GM18498 (cell line): ENCODE data around the gene OR6C65.
"Not testable (repeated sequence)": the region's sequence is repeated elsewhere in the genome, so short reads cannot be mapped to it uniquely, and the experiment has no call there.

ENCODE experiments used
- ATAC-seq: cut with Tn5 transposase; IDR thresholded peaks from one replicate; pipeline ENCODE4 v1.9.1; 2021; ENCODE audit warnings: mild to moderate bottlenecking, moderate library complexity; ENCODE audit not compliant: unreplicated experiment

OR6C65 gene

DNA sequence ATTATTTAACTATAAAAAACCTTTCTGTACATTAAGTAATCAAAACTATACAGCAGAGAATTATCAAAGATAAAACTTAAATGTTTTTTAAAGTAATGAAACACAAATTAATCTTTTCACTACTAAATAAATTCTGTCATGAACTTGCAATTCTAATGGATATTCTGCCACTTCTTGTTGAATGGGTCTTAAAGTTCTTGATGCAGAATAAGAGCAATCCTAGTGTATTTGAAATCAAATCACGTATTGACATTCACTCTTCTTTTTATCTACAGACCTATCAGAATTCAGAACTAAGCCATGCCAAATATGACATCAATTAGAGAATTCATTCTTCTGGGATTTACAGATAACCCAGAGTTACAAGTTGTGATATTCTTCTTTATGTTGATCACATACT is at the start of gene OR6C65:
OR6C65 (plus strand) TSS at position 301 of the 400 bp plus-strand sequence; CDS start at position 301, 0 bp downstream.
- ATAC-seq, result no peak

- ATAC-seq, result not testable (repeated sequence)
These were observed 45.0 kb upstream of the OR6C65 start for GRCh38 chr12:55355338-55355737.

GRCh38 chr12:55362675-55363074 is 37.7 kb upstream of the OR6C65 start, which contains the start of gene OR6C75:
Gene OR6C75 (plus strand): TSS chr12:55362975. CDS start chr12:55365111, 2,136 bp downstream.
- no peak for ATAC-seq

GRCh38 chr12:55365086-55365485 is 35.2 kb upstream of the OR6C65 start:
- ATAC-seq, result no peak

DNA sequence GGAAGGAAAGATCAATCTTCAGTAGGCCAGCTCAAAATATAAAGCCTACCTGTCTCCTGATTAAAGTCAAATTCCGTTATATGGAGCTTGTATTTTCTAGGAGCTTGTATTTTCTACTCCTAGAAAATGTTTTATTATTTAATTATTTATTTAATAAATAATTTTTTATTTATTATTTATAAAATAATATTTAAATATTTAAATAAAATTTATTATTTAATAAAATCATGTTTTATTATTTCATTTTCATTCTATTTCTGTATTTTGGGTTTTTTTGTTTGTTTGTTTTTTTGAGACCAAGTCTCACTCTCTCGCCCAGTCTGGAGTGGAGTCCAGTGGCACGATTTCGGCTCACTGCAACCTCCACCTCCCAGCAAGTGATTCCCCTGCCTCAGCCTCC is 27.8 kb upstream of the OR6C65 start:
- ATAC-seq, result no peak

DNA sequence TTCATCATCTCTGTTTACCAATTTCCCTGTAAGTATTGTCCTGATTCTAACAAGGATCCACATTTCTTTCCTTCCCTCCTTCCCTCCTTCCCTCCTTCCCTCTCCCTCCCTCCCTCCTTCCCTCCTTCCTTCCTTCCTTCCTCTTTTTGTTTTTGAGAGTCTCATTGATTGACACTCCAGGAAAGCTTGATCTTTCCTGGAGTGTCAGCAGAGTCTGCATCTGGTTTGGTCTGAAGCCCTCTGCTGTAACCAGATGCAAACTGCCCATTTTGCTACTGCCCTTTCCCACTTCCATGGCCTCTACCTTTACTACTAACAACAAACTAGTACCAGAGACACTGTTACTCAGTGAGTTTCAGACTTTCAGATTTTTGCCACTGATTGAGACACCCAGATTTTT is 14.4 kb upstream of the OR6C65 start:
- no peak for ATAC-seq

DNA sequence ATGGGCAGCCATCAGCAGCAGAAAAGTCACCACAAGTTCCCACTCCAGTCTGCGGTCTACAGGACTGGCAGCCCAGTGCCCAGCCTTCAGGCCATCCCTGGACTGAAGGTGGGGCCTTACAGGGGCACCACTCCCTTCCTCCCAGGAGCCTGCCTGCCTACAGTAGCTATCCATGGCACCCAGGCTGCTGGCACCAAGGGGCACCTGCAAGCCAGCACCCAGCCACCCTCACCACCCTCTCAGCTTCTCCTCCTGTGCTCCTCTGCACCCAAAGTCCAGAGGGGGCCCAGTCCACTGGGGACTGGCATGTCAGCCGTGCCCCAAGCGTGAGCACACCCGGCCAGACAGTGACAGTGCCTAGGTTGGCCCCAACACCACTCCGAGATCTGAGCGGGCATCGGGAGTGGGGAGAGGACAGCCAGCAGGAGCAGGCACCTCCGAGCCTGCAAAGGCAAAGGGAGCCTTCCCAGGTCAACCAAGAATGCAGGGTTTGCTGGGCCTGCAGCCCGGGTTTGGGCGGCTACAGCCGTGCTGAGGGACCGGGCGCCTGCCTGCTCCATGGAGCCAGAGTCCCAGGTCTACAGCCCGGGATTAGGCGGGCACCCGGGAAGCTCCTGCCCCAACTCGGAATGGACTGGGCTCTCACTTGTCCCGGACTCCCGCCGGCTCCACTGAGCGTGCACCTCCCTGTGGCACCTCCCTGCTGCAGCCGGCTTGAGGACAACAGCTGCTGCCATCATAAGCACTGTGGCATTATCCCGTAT is 8.1 kb upstream of the OR6C65 start:
- no peak for ATAC-seq

DNA sequence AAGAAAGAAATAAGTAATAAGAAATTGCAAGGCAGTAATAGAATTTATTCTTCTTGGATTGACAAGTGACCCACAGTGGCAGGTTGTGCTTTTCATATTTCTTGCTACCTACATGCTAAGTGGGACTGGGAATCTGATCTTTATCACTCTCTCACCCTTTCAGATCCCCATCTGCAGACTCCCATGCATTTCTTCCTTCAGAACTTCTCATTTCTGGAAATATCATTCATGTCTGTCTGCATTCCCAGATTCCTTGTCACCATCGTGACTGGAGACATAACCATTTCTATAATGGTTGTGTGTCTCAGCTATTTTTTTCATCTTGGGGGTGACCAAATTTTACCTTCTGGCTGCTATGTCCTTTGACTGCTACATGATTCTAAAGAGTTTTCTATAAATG is 4.0 kb upstream of the OR6C65 start:
- ATAC-seq, result no peak

DNA sequence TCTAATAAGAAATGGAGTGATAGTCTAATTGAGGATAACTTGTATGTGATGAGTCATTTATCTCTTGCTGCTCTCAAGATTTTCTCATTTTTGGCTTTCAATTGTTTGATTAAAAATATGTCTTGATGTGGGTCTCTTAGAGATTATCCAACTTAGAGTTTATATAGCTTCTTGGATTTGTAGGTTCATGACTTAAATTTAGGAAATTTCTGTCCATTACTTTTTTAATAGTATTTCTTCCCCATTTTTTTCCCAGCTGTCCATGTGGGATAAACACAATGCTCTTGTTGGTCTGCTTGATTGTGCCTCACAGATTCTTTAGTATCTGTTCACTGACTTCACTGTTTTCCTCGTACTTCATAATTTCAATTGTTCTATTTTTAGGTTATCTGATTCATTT is 7.5 kb downstream of the OR6C65 start:
- no peak for ATAC-seq

DNA sequence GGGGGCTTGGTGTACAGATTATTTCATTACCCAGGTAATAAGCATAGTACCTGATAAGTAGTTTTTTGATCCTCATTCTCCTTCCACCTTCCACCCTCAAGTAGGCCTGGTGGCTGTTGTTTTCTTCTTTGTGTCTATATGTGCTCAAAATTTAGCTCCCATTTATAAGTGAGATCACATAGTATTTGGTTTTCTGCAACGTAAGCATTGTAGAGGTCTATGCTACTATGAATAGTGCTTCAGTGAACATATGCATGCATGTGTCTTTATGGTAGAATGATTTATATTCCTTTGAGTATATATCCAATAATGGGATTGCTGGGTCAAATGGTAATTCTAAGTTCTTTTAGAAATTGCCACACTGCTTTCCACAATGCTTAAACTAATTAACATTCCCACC is 8.8 kb downstream of the OR6C65 start:
- not testable (repeated sequence) for ATAC-seq

GRCh38 chr12:55412138-55412537 is 11.8 kb downstream of the OR6C65 start:
- ATAC-seq, result not testable (repeated sequence)

GRCh38 chr12:55413498-55414388 is 13.4 kb downstream of the OR6C65 start:
- ATAC-seq, result not testable (repeated sequence)

DNA sequence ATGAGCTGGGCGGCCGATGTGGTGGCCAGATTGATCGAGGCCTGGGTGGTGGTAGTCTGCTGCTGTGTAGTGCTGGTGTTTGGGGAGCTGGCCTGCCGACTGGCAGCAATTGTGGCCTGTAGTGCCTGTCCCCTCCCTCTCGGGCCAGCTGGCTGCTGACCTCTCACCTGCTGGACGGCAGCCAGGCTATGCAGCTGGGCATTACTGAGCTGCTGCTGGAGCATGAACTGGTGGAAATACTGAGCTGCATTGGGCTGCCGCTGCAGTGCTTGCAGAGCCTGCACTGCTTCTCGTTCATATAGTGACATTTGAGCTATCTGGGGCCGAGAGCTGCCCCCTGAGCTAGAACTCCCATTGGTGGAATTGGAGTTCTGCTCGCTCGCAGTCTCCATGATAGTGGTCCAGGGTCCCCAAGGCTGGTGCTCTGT is 14.1 kb downstream of the OR6C65 start:
- ATAC-seq, result not testable (repeated sequence)

GRCh38 chr12:55414889-55415288 is 14.6 kb downstream of the OR6C65 start:
- not testable (repeated sequence) for ATAC-seq

DNA sequence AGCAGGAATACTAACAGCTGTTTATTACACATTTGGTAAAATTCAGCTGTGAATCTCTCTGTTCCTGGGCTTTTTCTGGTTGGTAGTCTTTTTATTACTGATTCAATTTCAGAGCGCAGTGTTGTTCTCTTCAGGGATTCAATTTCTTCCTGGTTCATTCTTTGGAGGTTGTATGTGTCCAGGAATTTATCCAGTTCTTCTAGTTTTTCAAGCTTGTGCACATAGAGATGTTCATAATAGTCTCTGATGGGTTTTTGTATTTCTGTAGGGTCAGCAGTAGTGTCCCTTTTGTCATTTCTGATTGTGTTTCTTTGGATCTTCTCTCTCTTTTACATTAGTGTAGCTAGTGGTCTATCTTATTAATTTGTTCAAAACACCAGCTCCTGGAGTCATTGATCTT is 16.6 kb downstream of the OR6C65 start:
- ATAC-seq, result no peak

DNA sequence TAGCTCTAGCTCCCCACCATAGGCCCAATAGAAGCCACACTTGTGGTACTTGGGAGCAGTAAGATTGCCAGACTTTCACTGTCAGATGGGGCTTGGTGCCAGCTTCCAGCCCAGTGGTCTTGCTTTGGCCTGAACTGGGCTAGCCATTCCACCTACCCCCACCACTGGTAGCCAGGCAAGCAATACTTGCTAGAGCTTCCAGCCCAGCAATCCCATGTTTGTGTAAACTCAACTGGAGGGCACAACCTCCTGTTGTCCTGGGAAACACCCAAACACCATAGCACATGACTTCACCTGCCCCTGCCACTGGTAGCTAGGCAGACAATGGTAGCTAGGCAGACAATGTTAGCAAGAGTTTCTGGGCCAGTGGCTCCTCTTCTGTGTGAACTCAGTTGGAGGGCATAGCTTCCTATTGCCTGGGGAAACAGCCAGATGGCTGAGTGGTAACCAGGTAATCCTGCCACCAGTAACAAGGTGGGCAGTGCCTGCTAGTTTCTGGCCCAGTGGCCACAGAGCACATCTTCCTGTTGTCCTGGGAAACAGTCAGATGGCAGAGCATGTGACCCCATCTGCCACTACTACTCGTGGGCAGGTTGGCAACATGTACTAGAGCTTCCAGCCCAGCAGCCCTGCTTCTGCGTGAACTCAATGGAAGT is 20.1 kb downstream of the OR6C65 start:
- no peak for ATAC-seq

DNA sequence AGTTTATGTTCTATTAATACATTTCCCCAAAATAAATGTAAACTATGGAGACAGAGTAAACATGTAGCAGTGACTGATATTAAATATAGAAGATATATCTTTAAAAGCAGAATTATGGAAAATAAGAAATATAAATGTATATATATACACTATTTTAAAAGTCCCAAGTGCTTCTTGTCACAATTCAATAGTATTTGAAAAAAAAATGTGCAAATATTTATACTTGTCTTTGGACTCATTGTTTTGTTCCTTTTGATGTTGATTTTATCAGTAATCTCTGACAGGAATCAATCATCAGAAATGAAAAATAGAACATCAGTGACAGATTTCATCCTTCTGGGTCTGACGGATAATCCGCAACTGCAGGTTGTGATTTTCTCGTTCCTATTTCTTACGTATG is 25.6 kb downstream of the OR6C65 start, which contains the start of gene OR6C76:
OR6C76 (plus strand) TSS at position 301 of the 400 bp plus-strand sequence; CDS start at position 301, 0 bp downstream.
- ATAC-seq, result no peak

GRCh38 chr12:55428331-55429243 is 28.3 kb downstream of the OR6C65 start:
- no peak for ATAC-seq

DNA sequence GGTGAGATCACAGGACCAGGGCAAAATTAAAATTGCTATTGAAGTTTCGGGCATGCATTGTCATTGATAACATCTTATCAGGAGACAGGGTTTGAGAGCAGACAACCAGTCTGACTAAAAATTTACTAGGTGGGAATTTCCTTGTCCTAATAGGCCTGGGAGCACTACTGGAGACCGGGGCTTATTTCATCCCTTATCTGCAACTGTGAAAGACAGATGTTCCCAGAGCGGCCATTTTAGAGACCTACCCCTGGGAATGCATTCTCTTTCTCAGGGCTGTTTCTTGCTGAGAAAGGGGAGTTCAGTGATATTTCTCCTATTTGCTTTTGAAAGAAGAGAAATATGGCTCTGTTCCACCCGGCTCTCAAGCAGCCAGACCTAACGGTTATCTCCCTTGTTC is 40.9 kb downstream of the OR6C65 start:
- ATAC-seq, result not testable (repeated sequence)

- ATAC-seq, result no peak
These were observed 43.4 kb downstream of the OR6C65 start, which contains the start of gene OR6C2 for GRCh38 chr12:55443776-55444175. Gene OR6C2 (plus strand): TSS chr12:55444076. CDS start chr12:55452214, 8,138 bp downstream.
